PC-9 (cell line): ENCODE measurements around the gene SLC66A2.

Experiments
- CTCF ChIP-seq: fragments of 200-600 bp; sonication (generic); conservative IDR thresholded peaks from 2 replicates; pipeline ENCODE4 v1.6.1; 2017; ENCODE audit warnings: mixed run types, antibody characterized with exemption, mild to moderate bottlenecking, moderate library complexity
- EZH2 ChIP-seq: fragments of 200-600 bp; sonication (generic); IDR thresholded peaks from 2 replicates; pipeline ENCODE4 v1.8.0; 2017; ENCODE audit warnings: antibody characterized with exemption, low read depth

- no peak for TF ChIP-seq CTCF
- TF ChIP-seq EZH2: no peak
Observed at GRCh38 chr18:79970419-79971133, 19.1 kb upstream of the SLC66A2 start.
